Neural cell (in vitro differentiated cells): ENCODE data around the gene DOCK4. TPM values are rescaled to one million over a fixed set of nuclear protein-coding genes. Genes with fewer than 3 reads are reported as not detected.

Source experiments
- H2AFZ ChIP-seq: fragments of 200-600, 300-800 bp; sonication (generic), shearing (Covaris generic); 2 replicates; pipeline ENCODE4 v1.6.0; 2014; ENCODE audit warnings: low read depth, mild to moderate bottlenecking, antibody characterized with exemption, low read length, moderate library complexity
- H3F3A ChIP-seq: fragments of 200-600 bp; shearing (Covaris generic); 2 replicates; pipeline ENCODE4 v1.6.1; 2016; ENCODE audit warnings: mild to moderate bottlenecking, moderate library complexity, mixed read lengths, antibody characterized with exemption, low read length; ENCODE audit not compliant: insufficient read depth, poor library complexity, severe bottlenecking
- H3K27ac ChIP-seq: fragments of 200-600, 300-800 bp; sonication (generic), shearing (Covaris generic); 2 replicates; pipeline ENCODE4 v1.5.1; 2014; ENCODE audit warnings: mild to moderate bottlenecking, low read length, moderate library complexity
- H3K27me3 ChIP-seq: fragments of 300-800, 200-600 bp; sonication (generic), shearing (Covaris generic); 2 replicates; pipeline ENCODE4 v1.6.0; 2014; ENCODE audit warnings: mild to moderate bottlenecking, low read depth, low read length, moderate library complexity; ENCODE audit not compliant: insufficient read depth
- H3K36me3 ChIP-seq: fragments of 300-800, 200-600 bp; sonication (generic), shearing (Covaris generic); 2 replicates; pipeline ENCODE4 v1.5.1; 2014; ENCODE audit warnings: mild to moderate bottlenecking, antibody characterized with exemption, low read length, moderate library complexity; ENCODE audit not compliant: insufficient read depth
- H3K4me2 ChIP-seq: fragments of 300-800, 200-600 bp; sonication (generic), shearing (Covaris generic); 2 replicates; pipeline ENCODE4 v1.6.0; 2014; ENCODE audit warnings: mild to moderate bottlenecking, low read length
- H3K4me3 ChIP-seq: fragments of 300-800, 200-600 bp; sonication (generic), shearing (Covaris generic); 2 replicates; pipeline ENCODE4 v1.5.1; 2014; ENCODE audit warnings: mild to moderate bottlenecking, low read length, moderate library complexity
- H3K79me2 ChIP-seq: fragments of 200-600 bp; shearing (Covaris generic); replicated peaks from 2 replicates; pipeline ENCODE4 v1.6.0; 2014; ENCODE audit warnings: mild to moderate bottlenecking, low read length, moderate library complexity; ENCODE audit not compliant: insufficient read depth
- H3K9ac ChIP-seq: fragments of 300-800, 200-600 bp; sonication (generic), shearing (Covaris generic); 2 replicates; pipeline ENCODE4 v1.6.1; 2016; ENCODE audit warnings: mild to moderate bottlenecking, low read length, mixed read lengths
- H3K9me2 ChIP-seq: fragments of 200-600 bp; shearing (Covaris generic); 2 replicates; pipeline ENCODE4 v1.6.1; 2016; ENCODE audit warnings: mild to moderate bottlenecking, low read length, mixed read lengths; ENCODE audit not compliant: insufficient read depth
- H3K9me3 ChIP-seq: fragments of 200-600, 300-800 bp; sonication (generic), shearing (Covaris generic); 2 replicates; pipeline ENCODE4 v1.6.1; 2016; ENCODE audit warnings: mild to moderate bottlenecking, mixed run types, low read length, moderate library complexity, mixed read lengths
- H4K20me1 ChIP-seq: fragments of 200-600 bp; shearing (Covaris generic); 2 replicates; pipeline ENCODE4 v1.6.1; 2016; ENCODE audit warnings: mild to moderate bottlenecking, mixed run types; ENCODE audit not compliant: insufficient read depth
- CTCF ChIP-seq: fragments of 450-650 bp; IDR thresholded peaks from 2 replicates; pipeline ENCODE4 v1.5.1; 2014; ENCODE audit warnings: antibody characterized with exemption, mild to moderate bottlenecking, moderate library complexity; ENCODE audit not compliant: poor library complexity, severe bottlenecking
- EP300 ChIP-seq: fragments of 450-650 bp; conservative IDR thresholded peaks from 2 replicates; pipeline ENCODE4 v1.6.1; 2014; ENCODE audit warnings: antibody characterized with exemption, mild to moderate bottlenecking, moderate library complexity; ENCODE audit not compliant: poor library complexity, severe bottlenecking
- EZH2 ChIP-seq: fragments of 200-600, 300-800 bp; shearing (Covaris generic), sonication (generic); IDR thresholded peaks from 2 replicates; pipeline ENCODE4 v1.6.1; 2014; ENCODE audit warnings: antibody characterized with exemption, low read length, borderline replicate concordance, mild to moderate bottlenecking; ENCODE audit not compliant: insufficient read depth, poor library complexity, severe bottlenecking
- POLR2AphosphoS5 ChIP-seq: IDR thresholded peaks from 2 replicates; pipeline ENCODE4 v1.6.1; 2012
- RAD21 ChIP-seq: fragments of 450-650 bp; conservative IDR thresholded peaks from 2 replicates; pipeline ENCODE4 v1.6.1; 2014; ENCODE audit warnings: antibody characterized with exemption, mild to moderate bottlenecking, moderate library complexity
- REST ChIP-seq: IDR thresholded peaks from 2 replicates; pipeline ENCODE4 v1.6.1; 2012; ENCODE audit warnings: borderline replicate concordance
- SMC3 ChIP-seq: fragments of 450-650 bp; conservative IDR thresholded peaks from 2 replicates; pipeline ENCODE4 v1.6.1; 2014; ENCODE audit warnings: antibody characterized with exemption, mild to moderate bottlenecking, moderate library complexity; ENCODE audit not compliant: poor library complexity
- TAF1 ChIP-seq: IDR thresholded peaks from 2 replicates; pipeline ENCODE4 v1.6.1; 2012; ENCODE audit warnings: low read depth
- polyA plus RNA-seq: library from polyadenylated mRNA; depleted of rRNA; stranded (reverse); fragments of >200 nt; gene quantifications from 2 replicates; pipeline ENCODE4 v1.2.3, GENCODE V29; 2014

DOCK4 gene
- polyA plus RNA-seq, 1 donor from 2014 or later, result 28.1 TPM

GRCh38 chr7:111852081-111852480 lies 354.1 kb downstream of the DOCK4 start:
- Histone ChIP-seq H3K79me2 (no peaks in the 10 kb centered on the region), H2AFZ (no peak overlapping the region), H3F3A (no peaks in the 10 kb centered on the region), H3K4me2 (no peak overlapping the region), H3K9me2 (no peaks in the 10 kb centered on the region), H3K9ac (no peak overlapping the region), H3K36me3 (no peaks in the 10 kb centered on the region), H3K4me3 (no peak overlapping the region), H3K9me3 (no peaks in the 10 kb centered on the region), H4K20me1 (no peaks in the 10 kb centered on the region), H3K27me3 (no peaks in the 10 kb centered on the region), H3K27ac (no peak overlapping the region)
- TF ChIP-seq REST, result no peak
- TF ChIP-seq SMC3, result no peak
- TF ChIP-seq CTCF, result no peak
- no peak for TF ChIP-seq EP300
- no peak for TF ChIP-seq TAF1

GRCh38 chr7:111846898-111847297 lies 359.3 kb downstream of the DOCK4 start:
- TF ChIP-seq RAD21 (no peak), SMC3 (no peak), TAF1 (no peak), CTCF (no peak), EZH2 (no peak), REST (no peak), POLR2AphosphoS5 (no peak)
- Histone ChIP-seq H3K27ac (no peak overlapping the region), H3K9me2 (no peaks in the 10 kb centered on the region), H3F3A (no peaks in the 10 kb centered on the region), H4K20me1 (no peaks in the 10 kb centered on the region), H3K4me3 (no peak overlapping the region), H3K9me3 (no peaks in the 10 kb centered on the region), H3K79me2 (no peaks in the 10 kb centered on the region), H2AFZ (no peak overlapping the region), H3K36me3 (peaks cover 6% of the 10 kb centered on the region), H3K27me3 (no peaks in the 10 kb centered on the region), H3K9ac (no peak overlapping the region), H3K4me2 (no peak overlapping the region)
